Stimulated activated CD4-positive, alpha-beta T cell treated with anti-CD3 and anti-CD28 coated beads, Interleukin-15, amount 100 ng/mL, for 24 hours (primary cell): ENCODE data around the gene MAD1L1.

ENCODE experiments used
- DNase-seq: peaks from one replicate; pipeline ENCODE4 v3.0.0-alpha.2; 2020

The MAD1L1 gene

DNA sequence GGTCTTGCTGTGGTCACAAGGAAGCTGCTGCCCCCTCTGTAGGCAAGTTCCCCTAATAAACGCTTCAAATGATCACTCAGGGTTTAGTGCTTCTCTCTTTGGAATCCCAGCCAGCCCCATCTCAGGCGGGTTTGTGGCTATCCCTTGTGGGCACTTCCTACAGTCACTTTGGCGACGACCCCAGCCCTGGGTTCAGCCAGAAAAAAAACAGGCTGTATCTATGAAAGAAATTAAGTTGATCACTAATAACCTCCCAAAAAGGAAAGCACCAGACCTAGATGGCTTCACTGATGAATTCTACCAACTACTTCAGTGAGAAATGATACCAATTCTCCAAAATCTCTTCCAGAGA is 208.2 kb downstream of the MAD1L1 start:
- DNase-seq = no peak

DNA sequence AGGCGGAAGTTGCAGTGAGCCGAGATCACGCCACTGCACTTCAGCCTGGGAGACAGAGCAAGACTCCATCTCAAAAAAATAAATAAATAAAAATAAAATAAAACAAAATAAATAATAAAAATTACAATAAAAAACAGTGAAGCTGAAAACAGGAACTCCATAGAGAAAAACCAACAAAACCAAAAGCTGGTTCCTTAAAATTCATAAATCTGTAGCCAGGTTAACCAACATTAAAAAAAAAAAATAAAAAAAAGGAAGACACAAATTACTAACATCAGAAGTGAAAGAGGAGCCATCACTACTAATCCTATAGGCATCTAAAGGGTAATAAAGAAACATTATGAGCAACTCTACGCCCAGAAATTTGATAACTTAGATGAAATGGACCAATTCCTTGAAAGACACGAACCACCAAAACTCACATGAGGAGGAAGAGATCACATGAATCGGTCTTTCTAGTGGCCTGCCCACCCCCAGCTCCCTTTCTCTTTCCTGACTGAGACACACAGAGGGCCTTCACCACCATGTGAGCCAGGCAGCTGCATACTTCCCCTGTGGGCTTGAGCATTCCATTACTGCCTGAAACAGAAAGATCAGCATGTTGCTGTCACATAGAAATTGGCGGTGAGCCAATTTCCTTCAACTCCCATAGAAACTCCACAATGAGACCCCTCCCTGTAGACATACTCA is 208.7 kb downstream of the MAD1L1 start:
- no peak for DNase-seq

DNA sequence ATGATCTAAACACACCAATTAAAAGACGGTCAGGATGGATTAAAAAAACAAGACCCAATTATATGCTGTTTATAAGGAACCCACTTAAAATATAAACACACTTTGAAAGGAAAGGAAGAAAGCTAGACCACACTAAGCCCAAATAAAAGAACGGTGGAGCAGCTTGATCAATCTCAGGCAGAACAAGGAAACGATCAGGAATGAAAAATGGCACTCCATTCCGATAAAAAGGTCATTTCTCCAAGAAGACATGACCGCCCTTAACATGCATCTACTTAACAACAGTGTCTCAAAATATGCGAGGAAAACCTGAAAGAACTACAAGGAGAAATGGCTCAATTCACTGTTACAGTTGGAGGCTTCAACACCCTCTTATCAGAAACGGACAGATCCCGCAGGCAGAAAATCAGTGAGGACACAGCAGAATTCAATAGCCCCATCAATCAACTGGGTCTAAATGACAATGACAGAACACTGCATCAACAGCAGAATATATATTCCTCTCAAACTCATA is 210.0 kb downstream of the MAD1L1 start:
- no peak for DNase-seq

- no peak for DNase-seq
Measured at GRCh38 chr7:2022021-2022409, 210.7 kb downstream of the MAD1L1 start.

GRCh38 chr7:2019711-2020511 is 212.8 kb downstream of the MAD1L1 start:
- DNase-seq = peak; percentile 52

GRCh38 chr7:2019461-2019710 is 213.4 kb downstream of the MAD1L1 start:
- no peak for DNase-seq

GRCh38 chr7:2018569-2019460 is 213.9 kb downstream of the MAD1L1 start:
- no peak for DNase-seq

DNA sequence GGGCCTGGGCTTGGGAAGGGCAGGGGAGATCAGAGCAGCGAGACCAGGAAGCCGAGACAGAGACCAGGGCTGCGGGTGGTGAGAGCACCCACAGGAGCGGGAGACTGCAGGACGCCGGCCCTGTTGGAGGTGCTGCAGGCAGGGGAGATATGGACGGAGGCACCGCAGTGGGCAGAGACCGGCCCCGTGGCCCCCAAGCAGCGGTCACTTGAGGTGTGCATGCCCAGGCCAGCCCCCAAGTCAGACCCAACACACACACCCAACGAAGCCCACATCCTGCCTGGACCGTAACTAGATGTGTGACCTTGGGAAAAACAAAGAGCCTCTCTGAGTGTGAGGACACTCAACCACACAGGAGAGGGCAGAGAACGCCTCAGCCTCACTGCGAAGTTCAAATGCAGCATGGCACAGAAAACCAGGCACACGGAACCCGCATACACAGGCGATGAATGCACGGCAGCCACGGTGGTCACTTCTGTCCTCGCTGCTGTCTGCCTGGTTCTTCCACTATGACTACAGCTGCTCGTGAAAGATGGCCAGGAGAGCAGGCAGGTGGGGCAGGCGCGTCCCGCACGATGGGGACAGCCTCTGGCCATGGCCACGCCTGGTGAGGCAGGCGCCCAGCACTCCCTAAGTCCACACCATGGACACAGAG is 214.7 kb downstream of the MAD1L1 start:
- DNase-seq = no peak

DNA sequence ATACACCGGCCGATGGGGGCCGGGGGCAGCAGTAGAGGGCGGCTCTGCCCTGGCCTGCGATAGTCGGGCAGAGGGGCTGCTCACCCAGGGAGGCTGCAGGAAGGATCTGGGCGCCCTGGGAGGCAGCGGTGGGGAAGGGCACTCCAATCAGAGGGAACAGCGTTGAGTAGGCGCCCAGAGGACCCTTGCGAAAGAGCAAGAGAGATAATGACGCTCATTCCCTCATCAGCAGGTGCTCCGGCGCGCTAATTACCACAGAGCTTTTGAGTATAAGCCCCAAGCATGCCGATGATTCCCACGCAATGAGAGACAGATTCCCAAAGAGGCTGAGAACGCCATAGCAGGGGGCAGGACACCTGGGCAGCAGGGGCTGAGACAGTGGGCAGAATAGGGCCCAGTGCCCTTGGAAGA is 215.3 kb downstream of the MAD1L1 start:
- no peak for DNase-seq

GRCh38 chr7:2016761-2017480 is 215.8 kb downstream of the MAD1L1 start:
- DNase-seq = no peak

DNA sequence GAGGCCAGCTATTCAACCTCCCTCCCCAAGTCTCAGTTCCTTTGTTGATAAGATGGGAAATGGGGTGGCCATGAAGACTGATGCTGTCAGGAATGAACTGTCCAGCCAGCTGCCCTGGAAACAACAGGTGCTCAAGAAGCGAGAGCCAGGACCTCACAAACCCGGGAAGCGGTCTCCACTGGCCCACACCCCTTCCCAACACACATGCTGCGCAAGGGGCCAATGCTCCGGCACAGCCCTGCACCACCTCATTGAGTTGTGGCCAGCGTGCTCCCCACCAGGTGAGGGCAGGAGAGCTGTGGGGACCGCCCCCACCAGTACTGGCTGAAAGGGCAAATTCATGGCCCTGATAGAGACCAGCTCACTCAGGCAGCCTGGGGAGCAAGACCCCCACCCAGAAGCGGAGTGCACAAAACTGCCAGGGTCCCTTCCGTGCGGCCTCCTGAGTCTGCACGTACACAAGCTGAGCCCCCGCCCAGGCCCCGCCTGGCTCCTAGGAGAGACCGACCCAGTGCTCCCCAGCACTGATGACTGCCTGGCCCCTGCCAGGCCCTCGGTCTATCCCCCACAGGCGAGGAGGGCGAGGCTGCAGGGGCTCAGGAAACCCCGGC is 216.6 kb downstream of the MAD1L1 start:
- DNase-seq = no peak

DNA sequence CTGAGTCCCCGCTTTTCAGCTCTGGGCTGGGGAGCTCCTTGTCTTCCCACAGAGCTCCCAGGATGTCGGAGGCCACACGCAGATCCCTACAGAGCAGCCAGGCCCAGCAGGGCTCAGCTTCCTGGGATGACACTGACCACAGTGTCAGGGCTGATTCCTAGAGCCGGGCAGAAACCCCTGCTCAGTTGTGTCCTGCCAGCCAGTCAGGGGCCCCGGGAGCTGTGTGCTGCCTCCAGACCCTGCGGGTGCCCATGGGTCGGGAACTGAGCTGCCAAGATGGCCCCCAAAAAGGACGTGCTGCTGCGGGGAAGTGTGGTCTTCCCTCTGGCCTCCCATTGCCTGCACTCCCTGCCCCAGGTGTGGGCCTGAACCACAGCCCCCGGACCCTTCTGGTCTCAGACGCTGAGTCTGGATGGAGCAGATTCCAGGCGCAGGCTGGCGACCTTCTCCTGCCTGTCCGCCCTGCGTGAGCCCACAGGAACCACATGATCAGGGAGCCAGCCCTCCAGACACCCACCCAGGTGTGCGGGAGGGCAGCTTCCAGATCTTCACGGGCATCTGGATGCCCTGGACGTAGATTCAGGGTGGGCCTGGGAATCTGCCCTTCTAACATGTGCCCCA is 217.4 kb downstream of the MAD1L1 start:
- no peak for DNase-seq

DNA sequence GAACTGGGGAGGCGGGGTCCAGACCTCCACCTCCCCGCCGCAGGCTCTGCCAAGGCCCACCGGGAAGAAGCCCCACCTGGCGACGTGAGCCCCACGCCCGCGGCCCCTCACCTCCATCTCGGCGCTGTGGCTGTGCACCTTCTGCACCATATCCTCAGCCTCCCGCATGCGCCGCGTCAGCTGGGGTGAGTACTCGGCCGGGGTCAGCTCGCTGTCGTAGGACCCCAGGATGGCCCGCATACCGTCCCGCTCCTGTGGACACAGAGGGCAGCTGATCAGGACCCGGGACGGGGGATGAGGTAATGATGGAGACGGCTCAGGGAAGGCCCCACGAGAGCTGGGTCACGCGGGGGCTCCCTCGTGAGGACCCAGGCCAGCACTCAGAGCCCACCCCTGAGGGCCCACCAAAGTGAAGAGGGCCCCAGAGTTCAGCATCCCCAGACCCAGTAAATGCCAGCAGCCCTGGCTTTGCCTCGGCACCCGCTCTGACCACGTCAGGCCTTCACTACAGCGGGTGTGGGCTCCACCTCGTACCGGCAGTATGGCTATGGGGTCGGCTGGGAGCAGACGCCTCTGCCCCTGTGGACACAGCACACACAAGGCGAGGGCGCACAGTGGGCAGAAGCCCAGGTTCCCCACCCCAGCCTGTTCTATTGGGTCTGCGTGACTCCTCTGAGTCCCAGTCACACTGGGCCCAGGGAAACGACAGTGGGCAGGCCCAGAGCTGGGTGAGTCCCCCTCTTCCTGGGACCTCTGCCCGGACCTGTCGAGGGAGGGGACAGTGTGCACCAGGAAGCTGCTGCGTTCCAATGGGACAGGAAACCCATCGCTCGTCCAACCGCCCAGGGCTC is 218.1 kb downstream of the MAD1L1 start:
- DNase-seq = no peak

GRCh38 chr7:2013381-2014311 is 219.1 kb downstream of the MAD1L1 start:
- no peak for DNase-seq

DNA sequence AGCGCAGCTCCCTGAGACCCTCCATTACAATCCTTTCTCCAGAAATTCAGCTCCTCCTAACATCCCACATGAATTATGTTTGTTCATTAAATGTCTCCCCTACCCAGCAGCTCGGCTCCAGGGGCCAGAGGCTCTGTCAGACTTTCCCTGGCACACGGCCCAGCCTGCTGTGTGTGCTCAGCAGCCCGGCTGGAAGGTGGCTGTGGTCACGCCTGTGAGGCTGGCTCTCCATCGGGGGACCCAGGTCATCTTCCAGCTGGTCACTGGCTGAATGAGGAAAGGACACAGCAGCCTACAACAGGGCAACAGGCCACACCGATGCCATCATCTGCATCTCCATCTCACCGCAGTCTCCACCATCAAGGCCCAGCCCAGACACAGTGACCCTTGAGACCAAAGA is 219.8 kb downstream of the MAD1L1 start:
- DNase-seq = no peak

DNA sequence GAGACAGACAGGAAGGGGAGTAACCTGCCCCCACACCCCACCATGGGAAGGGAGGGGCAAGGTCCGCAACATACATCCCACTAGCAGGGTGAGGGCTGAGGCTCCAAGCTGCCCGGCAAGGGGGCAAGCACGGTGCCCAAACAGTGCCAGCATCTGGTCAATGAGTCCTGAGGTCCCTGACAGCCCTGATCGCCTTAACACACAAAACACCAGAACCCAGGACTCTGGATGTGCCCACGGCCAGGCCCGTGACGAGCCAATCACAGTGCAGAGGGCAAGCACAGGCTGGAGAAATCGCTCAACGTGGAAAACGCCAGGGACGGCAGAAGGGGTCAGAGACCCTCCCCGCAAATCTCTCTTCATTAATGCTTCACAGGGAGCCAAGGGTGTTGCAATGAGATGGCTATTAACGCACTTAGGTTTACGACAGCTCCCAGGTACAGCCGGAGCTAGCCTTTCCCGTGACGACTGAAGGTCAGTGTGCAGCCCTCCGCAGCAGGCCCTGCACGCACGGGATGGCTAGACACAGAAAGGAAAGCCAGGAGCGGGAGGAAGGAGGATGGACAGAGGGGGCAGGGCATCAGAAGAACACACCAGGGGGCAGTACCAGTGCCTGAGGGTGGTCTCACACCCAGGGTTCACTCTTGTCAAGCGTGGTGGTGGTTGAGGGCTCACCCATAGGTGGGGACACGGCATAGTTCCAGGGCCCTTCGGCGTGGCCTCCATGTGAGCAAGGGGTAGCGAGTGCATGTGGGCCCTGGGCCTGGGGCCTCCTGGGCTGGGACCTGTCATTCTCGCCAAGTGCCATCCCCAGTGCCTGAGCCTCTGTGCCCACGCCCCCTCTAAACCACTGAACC is 220.5 kb downstream of the MAD1L1 start:
- no peak for DNase-seq

DNA sequence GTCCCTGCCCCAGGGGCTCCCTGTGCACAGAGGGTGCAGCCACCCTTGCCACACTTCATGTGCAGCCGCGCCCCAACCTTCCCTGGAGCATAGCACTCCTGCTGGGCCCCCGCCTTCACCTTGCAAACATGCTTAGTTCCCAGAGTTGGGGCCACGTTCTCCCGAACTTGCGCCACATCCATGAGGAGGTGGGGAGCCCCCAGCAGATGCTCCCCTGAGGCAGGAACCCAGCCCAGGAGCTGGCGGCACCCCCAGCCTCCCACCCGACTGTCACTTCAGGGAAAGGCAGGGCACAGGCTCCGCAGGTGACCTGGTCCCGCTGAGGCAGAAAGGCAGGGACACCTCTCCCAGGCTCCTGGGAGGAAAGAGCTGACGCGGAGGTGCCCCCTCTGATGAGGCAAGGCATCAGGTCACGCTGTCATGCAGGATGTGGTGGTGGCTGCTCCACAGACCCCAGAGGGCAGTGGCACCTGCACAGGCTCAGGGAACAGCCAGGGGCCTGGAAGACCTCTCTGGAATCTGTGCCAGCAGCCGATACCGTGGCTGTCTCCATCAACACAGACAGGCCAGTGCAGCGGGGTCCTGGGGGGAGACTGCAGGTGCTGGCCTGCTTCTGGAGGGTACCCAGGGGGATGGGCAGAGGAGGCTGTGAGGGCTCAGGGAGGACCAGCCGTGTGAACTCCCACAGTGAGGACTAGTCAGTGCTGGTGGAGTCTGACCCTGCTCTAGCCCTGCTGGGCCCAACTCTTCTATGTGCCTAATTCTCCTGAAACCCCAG is 221.3 kb downstream of the MAD1L1 start:
- DNase-seq = no peak
